RPMI8226 (cell line): ENCODE measurements around the gene KRTAP1-5.
"Not testable (repeated sequence)": the region's sequence is repeated elsewhere in the genome, so short reads cannot be mapped to it uniquely, and the experiment has no call there.

Source experiments
- DNase-seq: peaks from one replicate; pipeline ENCODE4 v3.0.0-alpha.2; 2015

The KRTAP1-5 gene

DNA sequence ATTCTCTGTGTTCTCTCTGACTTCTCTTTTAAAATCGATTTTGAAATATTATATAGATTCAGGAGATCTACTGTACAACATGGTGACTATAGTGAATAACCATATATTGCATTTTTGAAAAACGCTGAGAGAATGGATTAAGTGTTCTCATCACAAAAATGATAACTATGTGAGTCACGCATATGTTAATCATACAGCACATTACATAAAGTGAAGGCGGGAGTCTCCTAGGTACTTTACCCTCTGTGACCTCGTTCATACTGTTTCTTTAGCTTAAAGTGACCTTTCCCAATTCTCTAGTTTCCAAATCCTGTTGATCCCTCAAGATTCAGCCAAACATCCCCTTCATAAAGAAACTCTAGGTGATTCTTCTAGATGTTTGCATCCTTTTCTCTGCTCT lies 24.2 kb downstream of the KRTAP1-5 start:
- DNase-seq, result no peak

DNA sequence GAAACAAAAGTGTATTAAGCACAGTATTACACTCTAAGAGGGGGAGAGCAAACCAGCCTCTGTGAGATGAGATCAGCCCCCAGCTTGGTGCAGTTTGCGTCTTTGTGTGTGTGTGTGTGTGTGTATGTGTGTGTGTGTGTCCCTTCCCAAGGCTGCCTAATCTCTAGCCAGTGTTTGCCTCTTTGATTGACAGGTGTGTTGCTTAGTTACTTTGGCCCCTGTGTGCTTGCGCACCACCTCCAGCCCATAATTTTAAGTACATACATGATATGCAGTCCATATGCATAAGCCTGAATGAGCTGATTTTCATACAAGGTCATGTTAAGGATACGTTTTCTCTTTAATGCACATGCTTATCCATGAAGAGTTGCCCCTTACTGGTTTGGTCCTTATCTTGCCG lies 25.2 kb downstream of the KRTAP1-5 start:
- DNase-seq, result no peak

GRCh38 chr17:40999563-40999962 lies 27.4 kb downstream of the KRTAP1-5 start, which contains the start of gene KRTAP3-2:
TSS of gene KRTAP3-2 (minus strand) at chr17:40999906. CDS start at chr17:40999853, 53 bp downstream.
- DNase-seq, result not testable (repeated sequence)

DNA sequence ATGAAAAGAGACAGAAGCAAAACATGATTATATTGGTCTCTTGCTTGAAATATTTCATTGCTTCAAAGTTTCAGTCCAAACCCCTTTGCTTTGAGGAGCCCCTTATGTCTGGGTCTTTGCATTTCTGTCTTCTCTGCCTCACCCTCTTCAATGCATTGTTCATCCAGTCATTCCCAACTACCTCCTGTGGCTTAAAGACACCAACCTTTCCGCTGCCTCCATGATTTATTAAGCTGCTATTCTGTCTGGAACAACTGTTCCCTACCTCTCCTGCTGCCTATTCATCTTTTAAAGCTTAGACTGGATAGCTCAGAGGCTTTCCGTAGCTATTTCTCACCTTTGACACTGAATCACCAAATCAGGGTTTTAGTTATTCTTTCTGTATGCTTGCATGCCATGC lies 29.6 kb downstream of the KRTAP1-5 start:
- no peak for DNase-seq

GRCh38 chr17:40996829-40997228 lies 30.2 kb downstream of the KRTAP1-5 start:
- no peak for DNase-seq

DNA sequence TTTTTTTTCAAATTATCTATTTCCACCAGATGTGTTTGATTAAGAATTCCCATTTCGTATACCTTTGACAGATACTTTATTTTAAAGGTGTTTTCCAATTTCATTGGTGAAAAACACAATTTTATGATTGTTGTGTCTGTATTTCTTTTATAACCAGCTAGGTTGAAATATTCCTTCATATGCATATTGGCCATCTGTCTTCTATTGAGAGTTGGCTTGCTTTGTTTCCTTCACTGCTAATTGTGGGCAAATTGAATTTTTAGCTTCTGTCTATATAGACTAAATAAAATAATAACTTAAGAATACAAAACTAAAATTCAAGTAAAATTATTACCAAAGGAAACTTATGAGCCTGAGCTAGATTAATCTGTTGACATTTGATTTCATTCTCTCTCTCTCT lies 31.9 kb downstream of the KRTAP1-5 start:
- no peak for DNase-seq

- no peak for DNase-seq
Observed at GRCh38 chr17:40993839-40994238, 33.2 kb downstream of the KRTAP1-5 start, which contains the start of gene KRTAP3-3. TSS of gene KRTAP3-3 (minus strand) at chr17:40994164. CDS start at chr17:40994097, 67 bp downstream.

DNA sequence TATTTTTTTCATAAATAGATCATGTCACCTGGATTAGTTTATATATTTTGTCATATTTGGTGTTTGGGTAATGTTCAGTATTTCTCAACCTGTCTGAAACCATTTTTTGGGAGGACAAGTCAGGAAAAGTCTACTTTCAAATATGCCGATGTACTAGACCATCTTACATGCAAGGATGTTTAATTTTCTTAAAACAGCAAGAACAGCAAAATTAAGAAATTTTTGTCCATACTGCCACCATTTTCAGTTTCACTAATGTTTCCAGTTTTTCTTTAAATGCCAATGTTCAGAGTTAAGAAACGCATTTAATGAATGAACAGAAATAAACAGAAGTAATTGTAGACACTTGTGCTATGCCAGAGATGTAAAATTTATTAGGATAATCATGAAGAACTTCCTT lies 33.9 kb downstream of the KRTAP1-5 start:
- DNase-seq, result no peak

- DNase-seq, result no peak
Observed at GRCh38 chr17:40992666-40993065, 34.3 kb downstream of the KRTAP1-5 start.

- DNase-seq, result peak; percentile 89
Observed at GRCh38 chr17:40986920-40987319, 40.1 kb downstream of the KRTAP1-5 start.

DNA sequence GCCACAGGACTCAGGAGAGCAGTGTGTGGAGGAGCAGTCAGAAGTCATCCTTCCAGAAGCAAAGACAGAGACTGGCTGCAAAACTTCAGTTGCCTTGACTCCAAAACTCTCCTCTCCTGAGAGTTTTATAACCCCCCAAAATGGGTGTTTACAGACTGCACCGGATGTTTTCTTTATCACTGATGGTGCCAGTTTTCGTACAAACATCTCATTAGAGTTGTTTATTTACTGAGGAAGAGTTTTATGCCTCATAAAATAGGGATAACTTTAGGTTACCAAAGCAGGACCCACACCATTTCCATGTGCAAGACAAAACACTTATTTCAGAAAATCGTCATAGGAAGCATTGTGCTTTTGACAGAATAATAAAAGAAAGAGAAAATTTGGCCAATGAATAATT lies 42.8 kb downstream of the KRTAP1-5 start, which contains the start of gene KRT40:
TSS of gene KRT40 (minus strand) at position 101 of the 400 bp plus-strand sequence. CDS start at position 48, 53 bp downstream.
- DNase-seq, result peak; percentile 62

DNA sequence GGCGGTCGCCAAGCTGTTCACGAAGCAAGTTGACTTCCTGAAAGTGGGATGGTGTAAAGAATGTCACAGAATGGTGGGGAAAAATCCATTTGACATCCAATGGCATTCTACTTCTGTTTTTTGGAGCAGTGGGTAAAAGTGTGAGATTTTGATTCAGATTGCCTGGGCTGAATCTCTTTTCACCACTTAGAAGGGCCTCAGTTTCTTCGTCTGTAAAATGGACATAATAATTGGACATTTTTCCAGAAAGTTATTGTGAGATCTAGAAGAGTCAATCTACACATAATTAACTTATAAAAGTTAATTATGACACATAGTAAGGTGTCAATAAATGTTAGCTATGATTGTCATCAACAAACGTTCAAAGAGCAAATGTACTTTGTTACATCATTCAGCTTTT lies 45.9 kb downstream of the KRTAP1-5 start:
- no peak for DNase-seq

GRCh38 chr17:40980596-40980995 lies 46.4 kb downstream of the KRTAP1-5 start:
- peak; percentile 78 for DNase-seq

DNA sequence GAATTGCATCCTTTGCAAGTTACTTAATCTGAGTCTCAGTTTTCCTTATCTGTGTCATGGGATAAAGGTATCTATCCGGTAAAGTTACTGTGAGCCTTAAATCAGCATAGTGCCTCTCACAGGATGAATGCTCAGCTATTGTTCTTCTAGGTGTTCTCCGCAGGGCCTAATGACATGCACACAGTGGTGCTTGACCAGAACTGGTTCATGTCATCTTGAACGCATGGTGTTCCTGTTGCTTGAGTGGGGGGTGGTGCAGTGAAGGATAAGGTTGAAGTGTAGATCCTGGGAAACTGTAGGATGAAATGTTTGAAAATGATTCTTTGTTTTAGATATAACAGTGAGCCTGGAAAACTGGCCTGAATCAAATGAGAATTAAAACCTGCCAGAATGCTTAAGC lies 46.9 kb downstream of the KRTAP1-5 start:
- no peak for DNase-seq

GRCh38 chr17:40978575-40979151 lies 48.3 kb downstream of the KRTAP1-5 start:
- DNase-seq, result no peak
